GM23338 (cell line): Measurements from ENCODE around the gene LRMDA. TPM values are rescaled to one million over a fixed set of nuclear protein-coding genes. Genes with fewer than 3 reads are reported as not detected.

Experiments
- ATAC-seq: fragments of 200-7000 bp; cut with Tn5 transposase; 3 replicates; pipeline ENCODE4 v1.9.1; 2020
- DNase-seq: peaks from one replicate; pipeline ENCODE4 v3.0.0-alpha.2; 2015; ENCODE audit warnings: low spot score
- H2AFZ ChIP-seq: fragments of 200-600 bp; sonication (generic); 2 replicates; pipeline ENCODE4 v1.8.0; 2016; ENCODE audit warnings: antibody characterized with exemption, mild to moderate bottlenecking, moderate library complexity
- H3F3A ChIP-seq: fragments of 200-600 bp; sonication (generic); replicated peaks from 2 replicates; pipeline ENCODE4 v1.8.0; 2017; ENCODE audit warnings: antibody characterized with exemption, mixed run types, low read depth
- H3K27ac ChIP-seq: fragments of 200-600 bp; sonication (generic); 2 replicates; pipeline ENCODE4 v1.6.1; 2016; ENCODE audit warnings: low read depth
- H3K27me3 ChIP-seq: fragments of 200-600 bp; sonication (generic); 2 replicates; pipeline ENCODE4 v1.8.0; 2016; ENCODE audit warnings: mild to moderate bottlenecking, mixed run types, moderate library complexity; ENCODE audit not compliant: insufficient read depth
- H3K36me3 ChIP-seq: fragments of 200-600 bp; sonication (generic); 2 replicates; pipeline ENCODE4 v1.8.0; 2016; ENCODE audit warnings: mild to moderate bottlenecking; ENCODE audit not compliant: insufficient read depth
- H3K4me1 ChIP-seq: fragments of 200-600 bp; sonication (generic); 2 replicates; pipeline ENCODE4 v1.8.0; 2016; ENCODE audit warnings: mild to moderate bottlenecking, moderate library complexity; ENCODE audit not compliant: insufficient read depth
- H3K4me2 ChIP-seq: fragments of 200-600 bp; sonication (generic); 2 replicates; pipeline ENCODE4 v1.7.1; 2017; ENCODE audit warnings: mixed run types
- H3K4me3 ChIP-seq: fragments of 200-600 bp; sonication (generic); 2 replicates; pipeline ENCODE4 v1.6.1; 2016; ENCODE audit warnings: mixed run types
- H3K79me2 ChIP-seq: fragments of 200-600 bp; sonication (generic); replicated peaks from 2 replicates; pipeline ENCODE4 v1.8.0; 2017; ENCODE audit warnings: mild to moderate bottlenecking; ENCODE audit not compliant: insufficient read depth
- H3K9me2 ChIP-seq: fragments of 200-600 bp; sonication (generic); 2 replicates; pipeline ENCODE4 v1.8.0; 2017; ENCODE audit not compliant: insufficient read depth
- H4K20me1 ChIP-seq: fragments of 200-600 bp; sonication (generic); replicated peaks from 2 replicates; pipeline ENCODE4 v1.8.0; 2017; ENCODE audit warnings: mild to moderate bottlenecking; ENCODE audit not compliant: insufficient read depth
- H3K27ac Mint-ChIP-seq: 2 replicates; pipeline ENCODE4 v1.8.0; 2020; ENCODE audit warnings: inconsistent platforms, mild to moderate bottlenecking, moderate library complexity, mixed read lengths
- H3K27me3 Mint-ChIP-seq: 3 replicates; pipeline ENCODE4 v1.8.0; 2022; ENCODE audit warnings: low read depth, mild to moderate bottlenecking, moderate library complexity, mixed read lengths, inconsistent platforms; ENCODE audit not compliant: insufficient read depth, poor library complexity
- H3K36me3 Mint-ChIP-seq: 3 replicates; pipeline ENCODE4 v1.8.0; 2021; ENCODE audit warnings: low read depth, mild to moderate bottlenecking, inconsistent platforms, moderate library complexity, mixed read lengths
- H3K4me1 Mint-ChIP-seq: 3 replicates; pipeline ENCODE4 v1.8.0; 2020; ENCODE audit warnings: mild to moderate bottlenecking, inconsistent platforms, mixed read lengths
- H3K4me3 Mint-ChIP-seq: 3 replicates; pipeline ENCODE4 v1.8.0; 2021; ENCODE audit warnings: moderate library complexity, mild to moderate bottlenecking, inconsistent platforms, mixed read lengths
- H3K9me3 Mint-ChIP-seq: 3 replicates; pipeline ENCODE4 v1.8.0; 2020; ENCODE audit warnings: moderate library complexity, mild to moderate bottlenecking, inconsistent platforms, mixed read lengths
- EZH2 ChIP-seq: fragments of 200-600 bp; sonication (generic); IDR thresholded peaks from one replicate; pipeline ENCODE4 v1.8.0; 2017; ENCODE audit warnings: antibody characterized with exemption, mild to moderate bottlenecking, low read depth; ENCODE audit not compliant: unreplicated experiment
- EZH2phosphoT487 ChIP-seq: fragments of 200-600 bp; sonication (generic); IDR thresholded peaks from one replicate; pipeline ENCODE4 v1.8.1; 2018; ENCODE audit warnings: antibody characterized with exemption; ENCODE audit not compliant: unreplicated experiment
- JUNB ChIP-seq: IDR thresholded peaks from one replicate; pipeline ENCODE4 v1.6.1; 2016; ENCODE audit warnings: antibody characterized with exemption; ENCODE audit not compliant: unreplicated experiment
- POLR2AphosphoS5 ChIP-seq: IDR thresholded peaks from 2 replicates; pipeline ENCODE4 v1.6.1; 2016; ENCODE audit warnings: antibody characterized with exemption, low read depth
- REST ChIP-seq: IDR thresholded peaks from one replicate; pipeline ENCODE4 v1.6.1; 2018; ENCODE audit warnings: antibody characterized with exemption; ENCODE audit not compliant: unreplicated experiment
- STAT1 ChIP-seq: IDR thresholded peaks from one replicate; pipeline ENCODE4 v1.6.1; 2016; ENCODE audit warnings: antibody characterized with exemption; ENCODE audit not compliant: unreplicated experiment
- ZNF114 ChIP-seq: fragments of 250-450 bp; sonication (Bioruptor Pico); IDR thresholded peaks from 2 replicates; pipeline ENCODE4 v1.5.0; 2020; ENCODE audit warnings: mild to moderate bottlenecking, moderate library complexity
- ZNF331 ChIP-seq: fragments of 250-450 bp; sonication (Bioruptor Pico); IDR thresholded peaks from 2 replicates; pipeline ENCODE4 v1.5.0; 2020; ENCODE audit warnings: low read depth, mild to moderate bottlenecking, moderate library complexity
- polyA plus RNA-seq: library from polyadenylated mRNA; unstranded; fragments of >200 nt; fragmentation: Nextera tagmentation; extraction: Ambion mirVana; gene quantifications from 2 replicates; pipeline ENCODE4 v1.2.1, GENCODE V29; 2016
- total RNA-seq: library from RNA; depleted of rRNA; stranded (reverse); fragments of >200 nt; shearing (Covaris generic); gene quantifications from 2 replicates; pipeline ENCODE4 v1.2.3, GENCODE V29; 2014
- TF ChIP-seq, protein P1 (sequence below): IDR thresholded peaks from 2 replicates; pipeline ENCODE4 v1.6.1; 2016; ENCODE audit warnings: antibody characterized with exemption
- TF ChIP-seq, protein P2 (sequence below): fragments of 250-450 bp; sonication (Bioruptor Pico); IDR thresholded peaks from 2 replicates; pipeline ENCODE4 v1.5.0; 2020; ENCODE audit warnings: mild to moderate bottlenecking, moderate library complexity

Gene LRMDA
- total and polyA plus RNA-seq, 2 experiments from 2014 or later: 0.90 to 1.8 TPM

- Mint-ChIP-seq H3K4me3 (no peak overlapping the region), H3K36me3 (no peaks in the 10 kb centered on the region), H3K27me3 (no peaks in the 10 kb centered on the region), H3K27ac (no peak overlapping the region), H3K9me3 (no peaks in the 10 kb centered on the region), H3K4me1 (0 out of 3 replicates have a peak, but pooled peaks cover 3% of the 10 kb centered on the region)
- H3F3A ChIP-seq: no peaks in the 10 kb centered on the region
- H3K4me2 ChIP-seq: no peak overlapping the region
- no peaks in the 10 kb centered on the region; the same call in 1 of the 2 replicates for H3K9me2 ChIP-seq
- no peak overlapping the region for H3K27ac ChIP-seq
- H3K36me3 ChIP-seq: no peaks in the 10 kb centered on the region
- no peak overlapping the region for H2AFZ ChIP-seq
- H3K79me2 ChIP-seq: no peaks in the 10 kb centered on the region
- DNase-seq (no peak), ATAC-seq (no peak)
- no peaks in the 10 kb centered on the region for H3K27me3 ChIP-seq
- no peaks in the 10 kb centered on the region for H4K20me1 ChIP-seq
- TF ChIP-seq EZH2phosphoT487: no peak
- TF ChIP-seq, protein P1, sequence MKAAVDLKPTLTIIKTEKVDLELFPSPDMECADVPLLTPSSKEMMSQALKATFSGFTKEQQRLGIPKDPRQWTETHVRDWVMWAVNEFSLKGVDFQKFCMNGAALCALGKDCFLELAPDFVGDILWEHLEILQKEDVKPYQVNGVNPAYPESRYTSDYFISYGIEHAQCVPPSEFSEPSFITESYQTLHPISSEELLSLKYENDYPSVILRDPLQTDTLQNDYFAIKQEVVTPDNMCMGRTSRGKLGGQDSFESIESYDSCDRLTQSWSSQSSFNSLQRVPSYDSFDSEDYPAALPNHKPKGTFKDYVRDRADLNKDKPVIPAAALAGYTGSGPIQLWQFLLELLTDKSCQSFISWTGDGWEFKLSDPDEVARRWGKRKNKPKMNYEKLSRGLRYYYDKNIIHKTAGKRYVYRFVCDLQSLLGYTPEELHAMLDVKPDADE: no peak
- TF ChIP-seq STAT1: no peak
- no peak for TF ChIP-seq REST
- TF ChIP-seq POLR2AphosphoS5: no peak
- TF ChIP-seq ZNF114: no peak
- TF ChIP-seq ZNF331 (CRISPR knock-in tag): no peak
- TF ChIP-seq, protein P2, sequence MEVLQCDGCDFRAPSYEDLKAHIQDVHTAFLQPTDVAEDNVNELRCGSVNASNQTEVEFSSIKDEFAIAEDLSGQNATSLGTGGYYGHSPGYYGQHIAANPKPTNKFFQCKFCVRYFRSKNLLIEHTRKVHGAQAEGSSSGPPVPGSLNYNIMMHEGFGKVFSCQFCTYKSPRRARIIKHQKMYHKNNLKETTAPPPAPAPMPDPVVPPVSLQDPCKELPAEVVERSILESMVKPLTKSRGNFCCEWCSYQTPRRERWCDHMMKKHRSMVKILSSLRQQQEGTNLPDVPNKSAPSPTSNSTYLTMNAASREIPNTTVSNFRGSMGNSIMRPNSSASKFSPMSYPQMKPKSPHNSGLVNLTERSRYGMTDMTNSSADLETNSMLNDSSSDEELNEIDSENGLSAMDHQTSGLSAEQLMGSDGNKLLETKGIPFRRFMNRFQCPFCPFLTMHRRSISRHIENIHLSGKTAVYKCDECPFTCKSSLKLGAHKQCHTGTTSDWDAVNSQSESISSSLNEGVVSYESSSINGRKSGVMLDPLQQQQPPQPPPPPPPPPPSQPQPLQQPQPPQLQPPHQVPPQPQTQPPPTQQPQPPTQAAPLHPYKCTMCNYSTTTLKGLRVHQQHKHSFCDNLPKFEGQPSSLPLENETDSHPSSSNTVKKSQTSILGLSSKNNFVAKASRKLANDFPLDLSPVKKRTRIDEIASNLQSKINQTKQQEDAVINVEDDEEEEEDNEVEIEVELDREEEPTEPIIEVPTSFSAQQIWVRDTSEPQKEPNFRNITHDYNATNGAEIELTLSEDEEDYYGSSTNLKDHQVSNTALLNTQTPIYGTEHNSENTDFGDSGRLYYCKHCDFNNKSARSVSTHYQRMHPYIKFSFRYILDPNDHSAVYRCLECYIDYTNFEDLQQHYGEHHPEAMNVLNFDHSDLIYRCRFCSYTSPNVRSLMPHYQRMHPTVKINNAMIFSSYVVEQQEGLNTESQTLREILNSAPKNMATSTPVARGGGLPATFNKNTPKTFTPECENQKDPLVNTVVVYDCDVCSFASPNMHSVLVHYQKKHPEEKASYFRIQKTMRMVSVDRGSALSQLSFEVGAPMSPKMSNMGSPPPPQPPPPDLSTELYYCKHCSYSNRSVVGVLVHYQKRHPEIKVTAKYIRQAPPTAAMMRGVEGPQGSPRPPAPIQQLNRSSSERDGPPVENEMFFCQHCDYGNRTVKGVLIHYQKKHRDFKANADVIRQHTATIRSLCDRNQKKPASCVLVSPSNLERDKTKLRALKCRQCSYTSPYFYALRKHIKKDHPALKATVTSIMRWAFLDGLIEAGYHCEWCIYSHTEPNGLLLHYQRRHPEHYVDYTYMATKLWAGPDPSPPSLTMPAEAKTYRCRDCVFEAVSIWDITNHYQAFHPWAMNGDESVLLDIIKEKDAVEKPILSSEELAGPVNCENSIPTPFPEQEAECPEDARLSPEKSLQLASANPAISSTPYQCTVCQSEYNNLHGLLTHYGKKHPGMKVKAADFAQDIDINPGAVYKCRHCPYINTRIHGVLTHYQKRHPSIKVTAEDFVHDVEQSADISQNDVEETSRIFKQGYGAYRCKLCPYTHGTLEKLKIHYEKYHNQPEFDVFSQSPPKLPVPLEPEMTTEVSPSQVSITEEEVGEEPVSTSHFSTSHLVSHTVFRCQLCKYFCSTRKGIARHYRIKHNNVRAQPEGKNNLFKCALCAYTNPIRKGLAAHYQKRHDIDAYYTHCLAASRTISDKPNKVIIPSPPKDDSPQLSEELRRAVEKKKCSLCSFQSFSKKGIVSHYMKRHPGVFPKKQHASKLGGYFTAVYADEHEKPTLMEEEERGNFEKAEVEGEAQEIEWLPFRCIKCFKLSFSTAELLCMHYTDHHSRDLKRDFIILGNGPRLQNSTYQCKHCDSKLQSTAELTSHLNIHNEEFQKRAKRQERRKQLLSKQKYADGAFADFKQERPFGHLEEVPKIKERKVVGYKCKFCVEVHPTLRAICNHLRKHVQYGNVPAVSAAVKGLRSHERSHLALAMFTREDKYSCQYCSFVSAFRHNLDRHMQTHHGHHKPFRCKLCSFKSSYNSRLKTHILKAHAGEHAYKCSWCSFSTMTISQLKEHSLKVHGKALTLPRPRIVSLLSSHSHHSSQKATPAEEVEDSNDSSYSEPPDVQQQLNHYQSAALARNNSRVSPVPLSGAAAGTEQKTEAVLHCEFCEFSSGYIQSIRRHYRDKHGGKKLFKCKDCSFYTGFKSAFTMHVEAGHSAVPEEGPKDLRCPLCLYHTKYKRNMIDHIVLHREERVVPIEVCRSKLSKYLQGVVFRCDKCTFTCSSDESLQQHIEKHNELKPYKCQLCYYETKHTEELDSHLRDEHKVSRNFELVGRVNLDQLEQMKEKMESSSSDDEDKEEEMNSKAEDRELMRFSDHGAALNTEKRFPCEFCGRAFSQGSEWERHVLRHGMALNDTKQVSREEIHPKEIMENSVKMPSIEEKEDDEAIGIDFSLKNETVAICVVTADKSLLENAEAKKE (CRISPR knock-in tag): no peak
- TF ChIP-seq EZH2: no peak
- TF ChIP-seq JUNB: no peak
- no peaks in the 10 kb centered on the region for H3K4me1 ChIP-seq
- no peak overlapping the region for H3K4me3 ChIP-seq
Observed at GRCh38 chr10:75658915-75659314, 227.5 kb downstream of the LRMDA start.
